HCT116 (cell line): Measurements from ENCODE around the gene TBC1D12. TPM values are rescaled to one million over a fixed set of nuclear protein-coding genes. Genes with fewer than 3 reads are reported as not detected.

Experiments
- ATAC-seq: fragments of 200-7000 bp; cut with Tn5 transposase; 2 replicates; pipeline ENCODE4 v1.9.1; 2020; ENCODE audit warnings: mild to moderate bottlenecking, moderate library complexity
- BruUV-seq: library from RNA; stranded (reverse); fragments of 400-500 nt; replicated peaks from 2 replicates; lab custom pipeline; 2021; lab: Mats Ljungman, UMichigan
- CTCF ChIA-PET: fragments of 300-600 bp; sonication (Branson Sonifier 250); formaldehyde crosslinking; loops from one replicate; lab custom pipeline; 2021; ENCODE audit warnings: antibody characterized with exemption; lab: Charles Lee
- POLR2A ChIA-PET: fragments of 300-600, 350-600 bp; sonication (Branson Sonifier 250); formaldehyde crosslinking; loops from one replicate; lab custom pipeline; 2021; ENCODE audit warnings: antibody characterized with exemption; lab: Charles Lee
- RAD21 ChIA-PET, 2 experiments: fragments of 300-600 bp; sonication (Branson Sonifier 250); formaldehyde crosslinking; loops; one replicate each; lab custom pipeline; 2023; ENCODE audit warnings: low total read pairs in 2 of 2; ENCODE audit not compliant: uncharacterized antibody in 2 of 2, unreplicated experiment in 2 of 2, low non-redundant PET in 1 of 2; lab: Charles Lee
- DNase-seq: peaks from one replicate; pipeline ENCODE4 v3.0.0-alpha.2; 2010; ENCODE audit warnings: low read depth, low spot score
- H2AFZ ChIP-seq: fragments of 200-600 bp; shearing (Covaris generic), sonication (generic); 2 replicates; pipeline ENCODE4 v1.6.1; 2017; ENCODE audit warnings: low read depth, mixed run types, mixed read lengths, antibody characterized with exemption, low read length; ENCODE audit not compliant: poor library complexity, severe bottlenecking
- H3K27ac ChIP-seq: 2 replicates; pipeline ENCODE4 v1.5.1; 2012; ENCODE audit warnings: low read depth, low read length
- H3K27me3 ChIP-seq: fragments of 200-600 bp; sonication (generic); 2 replicates; pipeline ENCODE4 v1.6.1; 2016; ENCODE audit warnings: mixed run types, low read length, mixed read lengths; ENCODE audit not compliant: insufficient read depth
- H3K36me3 ChIP-seq, 2 experiments: fragments of 200-500 bp in 1 of 2; fragments of 200-600 bp in 1 of 2; sonication (Bioruptor generic) in 1 of 2; sonication (generic) in 1 of 2; 2 replicates each; pipeline versions ENCODE4 v1.5.1 to v1.6.1; 2014 to 2016; ENCODE audit warnings: low read length in 2 of 2, inconsistent platforms in 1 of 2, mixed read lengths in 1 of 2, mixed run types in 1 of 2; ENCODE audit not compliant: insufficient read depth in 2 of 2, control insufficient read depth in 1 of 2
- H3K4me1 ChIP-seq, 2 experiments: fragments of 200-600 bp in 1 of 2; sonication (generic) in 1 of 2; 2 replicates each; pipeline versions ENCODE4 v1.5.1 to v1.6.1; 2012 to 2017; ENCODE audit warnings: low read length in 2 of 2, inconsistent platforms in 1 of 2, mild to moderate bottlenecking in 1 of 2, mixed read lengths in 1 of 2, mixed run types in 1 of 2, moderate library complexity in 1 of 2; ENCODE audit not compliant: insufficient read depth in 2 of 2, control insufficient read depth in 1 of 2
- H3K4me2 ChIP-seq: fragments of 200-600 bp; sonication (generic); 2 replicates; pipeline ENCODE4 v1.6.1; 2017; ENCODE audit warnings: mixed run types, low read length, mixed read lengths
- H3K4me3 ChIP-seq, 2 experiments: fragments of 200-600 bp in 1 of 2; sonication (generic) in 1 of 2; replicated peaks in 1 of 2; 2 replicates each; pipeline ENCODE4 v1.5.1; 2011 to 2016; ENCODE audit warnings: low read length in 2 of 2, control low read depth in 1 of 2, low read depth in 1 of 2, mild to moderate bottlenecking in 1 of 2, mixed read lengths in 1 of 2, mixed run types in 1 of 2
- H3K79me2 ChIP-seq: fragments of 200-600 bp; sonication (generic); 2 replicates; pipeline ENCODE4 v1.6.1; 2017; ENCODE audit warnings: mild to moderate bottlenecking, mixed run types, low read length, moderate library complexity, mixed read lengths; ENCODE audit not compliant: insufficient read depth
- H3K9ac ChIP-seq: fragments of 200-600 bp; sonication (generic); 2 replicates; pipeline ENCODE4 v1.6.1; 2016; ENCODE audit warnings: low read length, mixed read lengths
- H3K9me2 ChIP-seq: fragments of 200-600 bp; sonication (generic), shearing (Covaris generic); 2 replicates; pipeline ENCODE4 v1.6.1; 2017; ENCODE audit warnings: mixed run types, mild to moderate bottlenecking, moderate library complexity; ENCODE audit not compliant: insufficient read depth
- H3K9me3 ChIP-seq, 2 experiments: fragments of 200-500 bp in 1 of 2; fragments of 200-600 bp in 1 of 2; sonication (Bioruptor generic) in 1 of 2; sonication (generic) in 1 of 2; 2 replicates each; pipeline ENCODE4 v1.6.1; 2014 to 2017; ENCODE audit warnings: low read length in 2 of 2, mixed read lengths in 2 of 2, inconsistent platforms in 1 of 2, low read depth in 1 of 2, mild to moderate bottlenecking in 1 of 2, mixed run types in 1 of 2, moderate library complexity in 1 of 2; ENCODE audit not compliant: control insufficient read depth in 1 of 2, insufficient read depth in 1 of 2
- H4K20me1 ChIP-seq: fragments of 200-600 bp; sonication (generic), shearing (Covaris generic); 2 replicates; pipeline ENCODE4 v1.6.1; 2017; ENCODE audit warnings: mixed run types, mild to moderate bottlenecking, moderate library complexity; ENCODE audit not compliant: insufficient read depth
- CBX3 ChIP-seq: IDR thresholded peaks from 2 replicates; pipeline ENCODE4 v1.6.1; 2012; ENCODE audit warnings: low read depth
- CEBPB ChIP-seq: IDR thresholded peaks from 2 replicates; pipeline ENCODE4 v1.6.1; 2012; ENCODE audit warnings: low read depth
- ELF1 ChIP-seq: IDR thresholded peaks from 2 replicates; pipeline ENCODE4 v1.6.1; 2012; ENCODE audit warnings: low read depth, borderline replicate concordance
- FOSL1 ChIP-seq: IDR thresholded peaks from 2 replicates; pipeline ENCODE4 v1.6.1; 2012; ENCODE audit warnings: low read depth
- JUND ChIP-seq: IDR thresholded peaks from 2 replicates; pipeline ENCODE4 v1.6.1; 2012
- POLR2A ChIP-seq: IDR thresholded peaks from 2 replicates; pipeline ENCODE4 v1.7.0; 2011; ENCODE audit warnings: borderline replicate concordance; ENCODE audit not compliant: insufficient read depth, insufficient read length; ENCODE audit errors: extremely low read depth
- POLR2AphosphoS5 ChIP-seq: IDR thresholded peaks from 2 replicates; pipeline ENCODE4 v1.6.1; 2011; ENCODE audit warnings: mild to moderate bottlenecking, low read depth, low read length, moderate library complexity
- RAD21 ChIP-seq: IDR thresholded peaks from 2 replicates; pipeline ENCODE4 v1.6.1; 2012; ENCODE audit warnings: low read depth, mild to moderate bottlenecking
- SIN3A ChIP-seq: IDR thresholded peaks from 2 replicates; pipeline ENCODE4 v1.6.1; 2012; ENCODE audit warnings: low read depth
- SP1 ChIP-seq: IDR thresholded peaks from 2 replicates; pipeline ENCODE4 v1.6.1; 2012; ENCODE audit warnings: low read depth
- SRF ChIP-seq: IDR thresholded peaks from 2 replicates; pipeline ENCODE4 v1.6.1; 2012; ENCODE audit warnings: low read depth
- TCF7L2 ChIP-seq: IDR thresholded peaks from 2 replicates; pipeline ENCODE4 v1.7.0; 2011; ENCODE audit warnings: borderline replicate concordance, inconsistent platforms; ENCODE audit not compliant: insufficient read depth, insufficient read length; ENCODE audit errors: extremely low read depth
- YY1 ChIP-seq: IDR thresholded peaks from 2 replicates; pipeline ENCODE4 v1.6.1; 2011; ENCODE audit warnings: low read length, low read depth, moderate library complexity, mild to moderate bottlenecking; ENCODE audit not compliant: insufficient replicate concordance; ENCODE audit errors: extremely low read depth
- ZFX ChIP-seq: fragments of 450-650 bp; IDR thresholded peaks from 2 replicates; pipeline ENCODE4 v1.6.1; 2017
- ZNF274 ChIP-seq: fragments of 200-500 bp; sonication (Bioruptor generic); IDR thresholded peaks from 2 replicates; pipeline ENCODE4 v1.6.1; 2014; ENCODE audit warnings: mild to moderate bottlenecking, low read depth, low read length, inconsistent platforms
- intact Hi-C: fragments of 100-400 bp; cut with micrococcal nuclease; formaldehyde crosslinking; loops from 2 replicates; pipeline ENCODE4 v1.10.0; 2022
- total RNA-seq: library from RNA; stranded (reverse); gene quantifications from one replicate; pipeline ENCODE4 v1.2.1, GENCODE V29; 2021; ENCODE audit not compliant: unreplicated experiment
- TF ChIP-seq, protein P1 (sequence below): IDR thresholded peaks from 2 replicates; pipeline ENCODE4 v1.6.1; 2012

TBC1D12 gene
- total RNA-seq, 1 experiment from 2014 or later = 7.1 TPM

DNA sequence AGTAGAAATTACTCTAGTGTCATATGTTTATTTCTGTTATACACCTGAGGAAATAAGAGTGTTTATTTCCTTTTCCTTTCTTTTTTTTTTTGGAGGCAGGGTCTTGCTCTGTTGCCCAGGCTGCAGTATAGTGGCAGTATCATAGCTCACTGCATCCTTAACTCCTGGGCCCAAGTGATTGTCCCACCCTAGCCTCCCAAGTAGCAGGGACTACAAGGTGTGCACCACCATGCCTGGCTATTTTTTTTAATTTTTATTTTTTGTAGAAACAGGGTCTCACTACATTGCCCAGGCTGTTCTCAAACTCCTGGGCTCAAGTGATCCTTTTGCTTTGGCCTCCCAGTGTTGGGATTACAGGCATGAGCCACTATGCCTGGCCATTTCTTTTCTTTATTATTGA is 37.8 kb downstream of the TBC1D12 start:
- TF ChIP-seq SIN3A (no peak), SP1 (no peak), JUND (no peak), TCF7L2 (no peak), ELF1 (no peak), FOSL1 (no peak), YY1 (no peak), RAD21 (no peak), CEBPB (no peak), POLR2A (no peak), CBX3 (no peak), ZFX (no peak), ZNF274 (no peak), POLR2AphosphoS5 (no peak), SRF (no peak)
- TF ChIP-seq, protein P1, sequence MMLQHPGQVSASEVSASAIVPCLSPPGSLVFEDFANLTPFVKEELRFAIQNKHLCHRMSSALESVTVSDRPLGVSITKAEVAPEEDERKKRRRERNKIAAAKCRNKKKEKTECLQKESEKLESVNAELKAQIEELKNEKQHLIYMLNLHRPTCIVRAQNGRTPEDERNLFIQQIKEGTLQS = no peak
- Histone ChIP-seq H2AFZ (no peak overlapping the region), H3K4me3 (no peak overlapping the region), H3K27me3 (no peaks in the 10 kb centered on the region), H4K20me1 (no peaks in the 10 kb centered on the region), H3K9ac (no peak overlapping the region), H3K36me3 (no peaks in the 10 kb centered on the region), H3K9me2 (no peaks in the 10 kb centered on the region), H3K4me2 (no peak overlapping the region), H3K9me3 (0 out of 4 replicates have a peak, but pooled peaks cover 0 to 3% of the 10 kb centered on the region in 2 experiments), H3K79me2 (peaks cover 20% of the 10 kb centered on the region), H3K27ac (no peak overlapping the region), H3K4me1 (no peaks in the 10 kb centered on the region)
- ChIA-PET POLR2A (no interaction called here), CTCF (interaction anchor here (1.0 kb wide), 1 partner anchor 524 kb away, joined by 3 read pairs; no protein-coding TSS in a partner anchor), RAD21 (no interaction called here)
- BruUV-seq = no TSS peak
- intact Hi-C loops = loop anchor here (5.0 kb wide), 1 partner anchor 78 kb away; the partner anchor contains the start of gene NOC3L
- ATAC-seq (no peak), DNase-seq (no peak)
